ENCODE measurements around the gene MATCAP1. TPM values are rescaled to one million over a fixed set of nuclear protein-coding genes. Genes with fewer than 3 reads are reported as not detected.

The MATCAP1 gene
- polyA plus RNA-seq, 1 donor (not counting 4 experiments of a cell fraction or from before 2014, with no cell fraction given) = 13.3 TPM

DNA sequence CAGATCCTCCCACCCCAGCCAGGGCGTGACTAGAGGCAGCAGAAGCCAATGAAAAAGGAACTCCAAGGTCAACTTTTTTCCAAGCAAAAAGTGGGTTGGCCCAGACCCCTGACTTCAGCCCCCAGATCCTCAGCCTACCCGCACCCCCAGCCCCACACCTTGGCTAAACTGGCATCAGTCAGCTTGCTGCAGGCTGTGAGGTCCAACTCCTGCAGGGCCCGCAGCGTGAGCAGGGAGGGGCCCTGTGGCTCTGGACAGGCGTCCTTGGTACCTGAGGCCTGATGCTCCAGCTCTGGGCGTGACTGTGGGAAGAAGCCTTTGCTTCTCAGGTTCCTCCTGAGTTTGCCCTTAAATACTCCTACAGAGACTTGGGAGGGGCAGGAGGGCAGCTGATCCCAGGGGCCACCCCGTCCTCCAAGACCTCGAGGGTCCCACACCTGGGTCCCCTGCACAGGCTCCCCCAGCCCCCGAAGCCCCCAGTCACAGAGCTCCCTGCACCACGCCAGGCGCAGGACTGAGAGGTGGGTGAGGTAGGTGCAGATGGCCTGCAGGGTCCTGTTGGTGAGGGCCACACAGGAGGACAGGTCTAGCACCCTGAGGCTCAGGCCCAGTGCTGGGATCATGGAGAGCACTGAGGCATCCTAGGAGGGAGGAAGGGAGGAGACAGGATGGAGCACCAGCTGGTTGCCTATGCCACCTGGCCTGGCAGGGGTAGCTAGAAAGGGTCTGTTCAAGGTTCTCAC, 24.6 kb upstream of the MATCAP1 start:
- dilution Hi-C loops (cut with MboI; ENCODE audit: extremely low pct_ligation_motif_present, low sequenced_read_pairs) = no loop called here
- no peaks in the 10 kb centered on the region for H3K27me3 ChIP-seq (ENCODE audit: control insufficient read depth, extremely low read depth, insufficient read depth, low read length)
- FAIRE-seq (no peak), DNase-seq (ENCODE audit: low read depth, low spot score) (no peak)
- no peak for TF ChIP-seq EZH2 (IDR thresholded peaks at IDR 0.05; ENCODE audit: low read length)
- TF ChIP-seq, protein P1, sequence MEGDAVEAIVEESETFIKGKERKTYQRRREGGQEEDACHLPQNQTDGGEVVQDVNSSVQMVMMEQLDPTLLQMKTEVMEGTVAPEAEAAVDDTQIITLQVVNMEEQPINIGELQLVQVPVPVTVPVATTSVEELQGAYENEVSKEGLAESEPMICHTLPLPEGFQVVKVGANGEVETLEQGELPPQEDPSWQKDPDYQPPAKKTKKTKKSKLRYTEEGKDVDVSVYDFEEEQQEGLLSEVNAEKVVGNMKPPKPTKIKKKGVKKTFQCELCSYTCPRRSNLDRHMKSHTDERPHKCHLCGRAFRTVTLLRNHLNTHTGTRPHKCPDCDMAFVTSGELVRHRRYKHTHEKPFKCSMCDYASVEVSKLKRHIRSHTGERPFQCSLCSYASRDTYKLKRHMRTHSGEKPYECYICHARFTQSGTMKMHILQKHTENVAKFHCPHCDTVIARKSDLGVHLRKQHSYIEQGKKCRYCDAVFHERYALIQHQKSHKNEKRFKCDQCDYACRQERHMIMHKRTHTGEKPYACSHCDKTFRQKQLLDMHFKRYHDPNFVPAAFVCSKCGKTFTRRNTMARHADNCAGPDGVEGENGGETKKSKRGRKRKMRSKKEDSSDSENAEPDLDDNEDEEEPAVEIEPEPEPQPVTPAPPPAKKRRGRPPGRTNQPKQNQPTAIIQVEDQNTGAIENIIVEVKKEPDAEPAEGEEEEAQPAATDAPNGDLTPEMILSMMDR (optimal IDR thresholded peaks at IDR 0.05 in 1 of 3, IDR thresholded peaks at IDR 0.05 in 1 of 3, conservative IDR thresholded peaks at IDR 0.05 in 1 of 3; ENCODE audit: extremely low read depth in 1 of 3, insufficient read depth in 2 of 3, low read length in 3 of 3) = no peak
- no peaks in the 10 kb centered on the region for H3K9me3 ChIP-seq (ENCODE audit: control insufficient read depth, low read depth, low read length)
- H3K79me2 ChIP-seq (ENCODE audit: control insufficient read depth, insufficient read depth, low read length) = no peaks in the 10 kb centered on the region
- peaks cover 0 to 8% of the 10 kb centered on the region in 2 experiments for H3K36me3 ChIP-seq (ENCODE audit: control insufficient read depth in 2 of 2, extremely low read depth in 1 of 2, insufficient read depth in 2 of 2, low read length in 2 of 2)
- H2AFZ ChIP-seq (ENCODE audit: control insufficient read depth, low read length) = no peak overlapping the region
- H3K4me3 ChIP-seq (ENCODE audit: control insufficient read depth in 2 of 3, extremely low read depth in 1 of 3, insufficient read depth in 2 of 3, low read depth in 1 of 3, low read length in 3 of 3) = no peak overlapping the region
- H3K9ac ChIP-seq (ENCODE audit: control insufficient read depth, extremely low read depth, insufficient read depth, low read length) = no peak overlapping the region
- no peaks in the 10 kb centered on the region for H4K20me1 ChIP-seq (ENCODE audit: control insufficient read depth, extremely low read depth, insufficient read depth, low read length)
- no peak overlapping the region for H3K27ac ChIP-seq (ENCODE audit: control insufficient read depth, insufficient read depth, low read length)
- peaks cover 38% of the 10 kb centered on the region for H3K4me1 ChIP-seq (ENCODE audit: control insufficient read depth, extremely low read depth, insufficient read depth, low read length)
- H3K4me2 ChIP-seq (ENCODE audit: control insufficient read depth, extremely low read depth, insufficient read depth, low read depth, low read length) = no peak overlapping the region
- peaks cover 4% of the 10 kb centered on the region for H3K9me1 ChIP-seq (ENCODE audit: control insufficient read depth, extremely low read depth, insufficient read depth, low read length)

DNA sequence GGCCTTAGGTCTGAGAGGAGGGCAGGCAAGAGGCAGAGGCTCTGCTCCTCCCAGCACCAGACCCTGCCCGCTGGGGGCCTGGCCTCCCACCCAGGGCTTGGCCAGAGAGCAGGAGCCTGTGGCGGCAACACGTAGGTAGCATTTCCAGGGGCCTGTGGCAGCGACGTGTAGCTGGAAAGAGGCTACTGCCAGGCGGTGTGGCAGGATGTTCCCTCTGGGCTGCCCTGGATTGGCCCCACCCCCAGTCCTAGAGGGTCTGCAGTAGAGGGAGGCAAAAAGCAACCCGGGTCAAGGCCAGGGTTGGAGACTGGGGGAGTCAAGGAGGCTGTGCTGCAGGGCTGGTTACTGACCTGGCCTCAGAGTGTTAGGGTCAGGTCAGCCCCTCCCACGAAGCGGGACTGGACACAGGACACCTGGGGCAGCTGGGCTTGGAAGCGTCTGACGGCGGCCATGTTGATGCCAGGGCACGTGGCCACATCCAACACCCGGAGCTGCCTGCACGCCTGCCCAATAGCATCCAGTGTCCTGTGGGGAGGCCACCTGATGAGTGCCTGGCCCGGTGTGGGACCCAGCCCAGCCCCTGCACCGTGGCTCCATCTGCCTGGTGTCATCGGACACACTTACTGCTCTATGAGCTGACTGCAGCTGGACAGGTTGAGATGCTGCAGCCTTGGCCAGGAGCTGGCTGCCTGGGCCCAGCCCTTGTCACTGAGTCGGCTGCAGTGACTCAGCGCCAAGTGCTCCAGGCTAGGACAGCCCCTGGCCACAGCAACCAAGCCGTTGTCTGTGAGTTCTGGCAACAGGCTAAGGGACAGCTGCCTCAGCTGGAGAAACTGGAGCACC, 23.7 kb upstream of the MATCAP1 start:
- H3K4me1 ChIP-seq (ENCODE audit: control insufficient read depth, extremely low read depth, insufficient read depth, low read length) = peaks cover 32% of the 10 kb centered on the region
- dilution Hi-C loops (cut with MboI; ENCODE audit: extremely low pct_ligation_motif_present, low sequenced_read_pairs) = no loop called here
- no peak for TF ChIP-seq EZH2 (IDR thresholded peaks at IDR 0.05; ENCODE audit: low read length)
- TF ChIP-seq, protein P1 (optimal IDR thresholded peaks at IDR 0.05 in 1 of 3, IDR thresholded peaks at IDR 0.05 in 1 of 3, conservative IDR thresholded peaks at IDR 0.05 in 1 of 3; ENCODE audit: extremely low read depth in 1 of 3, insufficient read depth in 2 of 3, low read length in 3 of 3) = no peak
- no peak overlapping the region for H2AFZ ChIP-seq (ENCODE audit: control insufficient read depth, low read length)
- H3K4me3 ChIP-seq (ENCODE audit: control insufficient read depth in 2 of 3, extremely low read depth in 1 of 3, insufficient read depth in 2 of 3, low read depth in 1 of 3, low read length in 3 of 3) = no peak overlapping the region
- no peaks in the 10 kb centered on the region for H3K27me3 ChIP-seq (ENCODE audit: control insufficient read depth, extremely low read depth, insufficient read depth, low read length)
- peak overlapping the region; percentile 31 for H3K9ac ChIP-seq (ENCODE audit: control insufficient read depth, extremely low read depth, insufficient read depth, low read length)
- H3K4me2 ChIP-seq (ENCODE audit: control insufficient read depth, extremely low read depth, insufficient read depth, low read depth, low read length) = peak overlapping the region; percentile 48
- H3K36me3 ChIP-seq (ENCODE audit: control insufficient read depth in 2 of 2, extremely low read depth in 1 of 2, insufficient read depth in 2 of 2, low read length in 2 of 2) = peaks cover 3 to 16% of the 10 kb centered on the region in 2 experiments
- DNase-seq (ENCODE audit: low read depth, low spot score) = no peak
- FAIRE-seq = peak; percentile 78
- H4K20me1 ChIP-seq (ENCODE audit: control insufficient read depth, extremely low read depth, insufficient read depth, low read length) = no peaks in the 10 kb centered on the region
- peaks cover 4% of the 10 kb centered on the region for H3K9me1 ChIP-seq (ENCODE audit: control insufficient read depth, extremely low read depth, insufficient read depth, low read length)
- peak overlapping the region; percentile 52 for H3K27ac ChIP-seq (ENCODE audit: control insufficient read depth, insufficient read depth, low read length)
- H3K9me3 ChIP-seq (ENCODE audit: control insufficient read depth, low read depth, low read length) = no peaks in the 10 kb centered on the region
- no peaks in the 10 kb centered on the region for H3K79me2 ChIP-seq (ENCODE audit: control insufficient read depth, insufficient read depth, low read length)
